GM10248 (cell line): ENCODE results near the gene MYO9B.
A peak's percentile ranks its signal among the peaks of the same experiment; 100 is the strongest.
"Not testable (repeated sequence)": the region's sequence is repeated elsewhere in the genome, so short reads cannot be mapped to it uniquely, and the experiment has no call there.

Experiments
- CTCF ChIA-PET: fragments of 300-600 bp; sonication (Branson Sonifier 250); formaldehyde crosslinking; extraction: SDS; loops from one replicate; lab custom pipeline; 2021; ENCODE audit warnings: antibody characterized with exemption; lab: Yijun Ruan, JAX
- POLR2A ChIA-PET: fragments of 350-650 bp; sonication (Branson Sonifier 250); formaldehyde crosslinking; extraction: SDS; loops from one replicate; lab custom pipeline; 2020; ENCODE audit warnings: antibody characterized with exemption; lab: Yijun Ruan, JAX
- DNase-seq: peaks from one replicate; pipeline ENCODE4 v3.0.0; 2012; ENCODE audit errors: extremely low spot score
- CTCF ChIP-seq: IDR thresholded peaks from 2 replicates; pipeline ENCODE4 v1.5.1; 2012; ENCODE audit warnings: mild to moderate bottlenecking, low read depth; ENCODE audit errors: extremely low read depth, missing control alignments, control extremely low read depth

Gene MYO9B

GRCh38 chr19:17104679-17105078 lies 29.1 kb downstream of the MYO9B start:
- POLR2A ChIA-PET, result interaction anchor here (2.1 kb wide), 1 partner anchor 21 kb away, joined by 7 read pairs; no protein-coding TSS in a partner anchor
- DNase-seq, result no peak
- no peak for TF ChIP-seq CTCF
- CTCF ChIA-PET, result interaction anchor here (1.5 to 2.6 kb wide), 3 partner anchors 18 to 21 kb away, joined by 3 to 8 read pairs (median 4); no protein-coding TSS in a partner anchor

GRCh38 chr19:17105556-17105955 lies 30.0 kb downstream of the MYO9B start:
- CTCF ChIA-PET, result interaction anchor here (0.9 to 2.6 kb wide), 5 partner anchors 10 to 31 kb away, joined by 3 to 8 read pairs (median 3); no protein-coding TSS in a partner anchor
- TF ChIP-seq CTCF, result no peak
- peak; percentile 61 for DNase-seq
- POLR2A ChIA-PET, result interaction anchor here (0.6 to 2.1 kb wide), 4 partner anchors 10 to 20 kb away, joined by 3 to 7 read pairs (median 4); no protein-coding TSS in a partner anchor

DNA sequence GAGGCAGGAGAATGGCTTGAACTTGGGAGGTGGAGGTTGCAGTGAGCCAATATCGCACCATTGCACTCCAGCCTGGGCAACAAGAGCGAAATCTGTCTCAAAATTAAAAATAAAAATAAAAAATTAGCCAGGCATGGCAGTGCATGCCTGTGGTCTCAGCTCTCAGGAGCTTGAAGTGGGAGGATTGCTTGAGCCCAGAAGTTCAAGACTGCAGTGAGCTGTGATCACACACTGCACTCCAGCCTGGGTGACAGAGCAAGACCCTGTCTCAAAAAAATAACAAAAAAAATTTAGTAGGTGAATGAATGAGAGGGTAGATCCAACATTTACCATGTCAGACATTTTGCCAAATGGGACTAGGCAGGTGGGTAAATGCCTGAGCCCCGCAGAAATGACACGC lies 31.4 kb downstream of the MYO9B start:
- DNase-seq, result not testable (repeated sequence)
- CTCF ChIA-PET, result interaction anchor here (1.6 to 2.6 kb wide), 2 partner anchors 9 to 16 kb away, joined by 4 to 8 read pairs; no protein-coding TSS in a partner anchor
- POLR2A ChIA-PET, result interaction anchor here (1.0 kb wide), 1 partner anchor 21 kb away, joined by 3 read pairs; no protein-coding TSS in a partner anchor

GRCh38 chr19:17107546-17108452 lies 32.2 kb downstream of the MYO9B start:
- no peak for DNase-seq
- CTCF ChIA-PET, result interaction anchor here (1.2 to 3.4 kb wide), 4 partner anchors 12 to 41 kb away, joined by 3 to 14 read pairs (median 6); no protein-coding TSS in a partner anchor
- POLR2A ChIA-PET, result interaction anchor here (1.4 kb wide), 1 partner anchor 18 kb away, joined by 6 read pairs; no protein-coding TSS in a partner anchor
- TF ChIP-seq CTCF, result no peak

DNA sequence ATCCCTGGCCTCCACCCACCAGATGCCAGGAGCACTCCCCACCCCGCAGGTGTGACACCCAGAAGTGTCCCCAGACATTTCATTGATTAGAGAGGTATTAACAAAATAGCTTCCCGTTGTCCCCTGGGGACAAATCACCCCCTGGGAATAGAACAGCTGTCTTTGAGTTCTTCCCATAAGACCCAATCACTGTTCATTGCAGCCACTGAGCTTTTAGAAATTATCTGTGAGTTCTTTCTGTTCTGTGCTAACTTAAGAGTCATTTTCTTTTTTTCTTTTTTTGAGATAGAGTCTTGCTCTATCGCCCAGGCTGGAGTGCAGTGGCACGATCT lies 32.8 kb downstream of the MYO9B start:
- CTCF ChIA-PET, result interaction anchor here (1.2 to 3.4 kb wide), 3 partner anchors 11 to 41 kb away, joined by 3 to 14 read pairs (median 5); no protein-coding TSS in a partner anchor
- DNase-seq, result no peak
- TF ChIP-seq CTCF, result no peak
- POLR2A ChIA-PET, result interaction anchor here (1.4 kb wide), 1 partner anchor 17 kb away, joined by 6 read pairs; no protein-coding TSS in a partner anchor

DNA sequence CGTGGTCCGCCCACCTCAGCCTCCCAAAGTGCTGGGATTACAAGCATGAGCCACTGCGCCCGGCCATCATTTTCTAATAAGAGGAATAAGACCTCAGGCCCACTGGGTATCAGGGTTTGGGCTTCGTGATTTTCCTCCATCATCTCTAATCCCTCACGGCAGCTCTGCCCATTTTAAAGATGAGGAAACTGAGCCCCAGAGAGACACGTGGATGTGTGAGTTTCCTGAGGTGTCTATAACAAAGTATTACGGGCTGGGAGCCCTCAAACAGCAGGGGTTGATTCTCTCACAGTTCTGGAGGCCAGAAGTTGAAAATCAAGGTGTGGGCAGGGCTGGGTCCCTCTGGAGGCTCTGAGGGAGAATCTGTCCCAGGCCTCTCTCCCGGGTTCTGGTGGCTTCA lies 33.7 kb downstream of the MYO9B start:
- TF ChIP-seq CTCF, result no peak
- DNase-seq, result no peak
- CTCF ChIA-PET, result interaction anchor here (1.4 to 3.4 kb wide), 7 partner anchors 9 to 126 kb away, joined by 3 to 15 read pairs (median 5); no protein-coding TSS in a partner anchor
- POLR2A ChIA-PET, result interaction anchor here (1.2 to 1.4 kb wide), 2 partner anchors 16 to 17 kb away, joined by 5 to 6 read pairs; no protein-coding TSS in a partner anchor
